GM23338 (cell line): ENCODE data around the gene UBXN4. TPM values are rescaled to one million over a fixed set of nuclear protein-coding genes. Genes with fewer than 3 reads are reported as not detected.

Experiments used
- EZH2phosphoT487 ChIP-seq: fragments of 200-600 bp; sonication (generic); IDR thresholded peaks from one replicate; pipeline ENCODE4 v1.8.1; 2018; ENCODE audit warnings: antibody characterized with exemption; ENCODE audit not compliant: unreplicated experiment
- STAT1 ChIP-seq: IDR thresholded peaks from one replicate; pipeline ENCODE4 v1.6.1; 2016; ENCODE audit warnings: antibody characterized with exemption; ENCODE audit not compliant: unreplicated experiment
- polyA plus RNA-seq: library from polyadenylated mRNA; unstranded; fragments of >200 nt; fragmentation: Nextera tagmentation; extraction: Ambion mirVana; gene quantifications from 2 replicates; pipeline ENCODE4 v1.2.1, GENCODE V29; 2016
- small RNA-seq: library from RNA; depleted of rRNA; stranded (forward); fragments of <200 nt; gene quantifications from one replicate; pipeline ENCODE3, GENCODE V24; 2014; ENCODE audit warnings: low replicate concordance
- total RNA-seq: library from RNA; depleted of rRNA; stranded (reverse); fragments of >200 nt; shearing (Covaris generic); gene quantifications from 2 replicates; pipeline ENCODE4 v1.2.3, GENCODE V29; 2014; rRNA removed
- TF ChIP-seq, protein P1 (sequence below): fragments of 250-450 bp; sonication (Bioruptor Pico); IDR thresholded peaks from 2 replicates; pipeline ENCODE4 v1.5.0; 2020; ENCODE audit warnings: mild to moderate bottlenecking, moderate library complexity
- TF ChIP-seq, protein P2 (sequence below): IDR thresholded peaks from 2 replicates; pipeline ENCODE4 v1.6.1; 2016; ENCODE audit warnings: antibody characterized with exemption

UBXN4 gene
- total and polyA plus RNA-seq, 2 experiments from 2014 or later = 57.6 to 226 TPM

DNA sequence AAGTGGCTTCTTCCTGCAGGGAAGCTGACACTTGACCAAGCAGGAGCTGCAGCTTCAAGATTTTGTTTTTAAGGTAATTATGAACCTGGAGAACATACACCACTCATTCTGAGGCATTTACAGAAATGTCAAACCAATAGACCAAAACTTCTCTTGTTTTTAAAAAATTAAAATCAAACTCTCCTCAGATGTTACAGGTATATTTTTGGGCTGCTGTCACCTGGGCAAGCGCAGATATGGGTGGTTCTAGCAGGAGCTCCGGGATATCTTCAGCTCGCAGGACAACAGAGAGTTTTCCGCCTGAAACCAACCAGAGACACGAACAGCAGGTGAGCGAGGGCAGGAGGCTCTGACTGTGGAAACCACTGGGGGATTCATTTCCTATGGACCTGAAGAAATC, 91.2 kb downstream of the UBXN4 start (continued):
- TF ChIP-seq, protein P1, sequence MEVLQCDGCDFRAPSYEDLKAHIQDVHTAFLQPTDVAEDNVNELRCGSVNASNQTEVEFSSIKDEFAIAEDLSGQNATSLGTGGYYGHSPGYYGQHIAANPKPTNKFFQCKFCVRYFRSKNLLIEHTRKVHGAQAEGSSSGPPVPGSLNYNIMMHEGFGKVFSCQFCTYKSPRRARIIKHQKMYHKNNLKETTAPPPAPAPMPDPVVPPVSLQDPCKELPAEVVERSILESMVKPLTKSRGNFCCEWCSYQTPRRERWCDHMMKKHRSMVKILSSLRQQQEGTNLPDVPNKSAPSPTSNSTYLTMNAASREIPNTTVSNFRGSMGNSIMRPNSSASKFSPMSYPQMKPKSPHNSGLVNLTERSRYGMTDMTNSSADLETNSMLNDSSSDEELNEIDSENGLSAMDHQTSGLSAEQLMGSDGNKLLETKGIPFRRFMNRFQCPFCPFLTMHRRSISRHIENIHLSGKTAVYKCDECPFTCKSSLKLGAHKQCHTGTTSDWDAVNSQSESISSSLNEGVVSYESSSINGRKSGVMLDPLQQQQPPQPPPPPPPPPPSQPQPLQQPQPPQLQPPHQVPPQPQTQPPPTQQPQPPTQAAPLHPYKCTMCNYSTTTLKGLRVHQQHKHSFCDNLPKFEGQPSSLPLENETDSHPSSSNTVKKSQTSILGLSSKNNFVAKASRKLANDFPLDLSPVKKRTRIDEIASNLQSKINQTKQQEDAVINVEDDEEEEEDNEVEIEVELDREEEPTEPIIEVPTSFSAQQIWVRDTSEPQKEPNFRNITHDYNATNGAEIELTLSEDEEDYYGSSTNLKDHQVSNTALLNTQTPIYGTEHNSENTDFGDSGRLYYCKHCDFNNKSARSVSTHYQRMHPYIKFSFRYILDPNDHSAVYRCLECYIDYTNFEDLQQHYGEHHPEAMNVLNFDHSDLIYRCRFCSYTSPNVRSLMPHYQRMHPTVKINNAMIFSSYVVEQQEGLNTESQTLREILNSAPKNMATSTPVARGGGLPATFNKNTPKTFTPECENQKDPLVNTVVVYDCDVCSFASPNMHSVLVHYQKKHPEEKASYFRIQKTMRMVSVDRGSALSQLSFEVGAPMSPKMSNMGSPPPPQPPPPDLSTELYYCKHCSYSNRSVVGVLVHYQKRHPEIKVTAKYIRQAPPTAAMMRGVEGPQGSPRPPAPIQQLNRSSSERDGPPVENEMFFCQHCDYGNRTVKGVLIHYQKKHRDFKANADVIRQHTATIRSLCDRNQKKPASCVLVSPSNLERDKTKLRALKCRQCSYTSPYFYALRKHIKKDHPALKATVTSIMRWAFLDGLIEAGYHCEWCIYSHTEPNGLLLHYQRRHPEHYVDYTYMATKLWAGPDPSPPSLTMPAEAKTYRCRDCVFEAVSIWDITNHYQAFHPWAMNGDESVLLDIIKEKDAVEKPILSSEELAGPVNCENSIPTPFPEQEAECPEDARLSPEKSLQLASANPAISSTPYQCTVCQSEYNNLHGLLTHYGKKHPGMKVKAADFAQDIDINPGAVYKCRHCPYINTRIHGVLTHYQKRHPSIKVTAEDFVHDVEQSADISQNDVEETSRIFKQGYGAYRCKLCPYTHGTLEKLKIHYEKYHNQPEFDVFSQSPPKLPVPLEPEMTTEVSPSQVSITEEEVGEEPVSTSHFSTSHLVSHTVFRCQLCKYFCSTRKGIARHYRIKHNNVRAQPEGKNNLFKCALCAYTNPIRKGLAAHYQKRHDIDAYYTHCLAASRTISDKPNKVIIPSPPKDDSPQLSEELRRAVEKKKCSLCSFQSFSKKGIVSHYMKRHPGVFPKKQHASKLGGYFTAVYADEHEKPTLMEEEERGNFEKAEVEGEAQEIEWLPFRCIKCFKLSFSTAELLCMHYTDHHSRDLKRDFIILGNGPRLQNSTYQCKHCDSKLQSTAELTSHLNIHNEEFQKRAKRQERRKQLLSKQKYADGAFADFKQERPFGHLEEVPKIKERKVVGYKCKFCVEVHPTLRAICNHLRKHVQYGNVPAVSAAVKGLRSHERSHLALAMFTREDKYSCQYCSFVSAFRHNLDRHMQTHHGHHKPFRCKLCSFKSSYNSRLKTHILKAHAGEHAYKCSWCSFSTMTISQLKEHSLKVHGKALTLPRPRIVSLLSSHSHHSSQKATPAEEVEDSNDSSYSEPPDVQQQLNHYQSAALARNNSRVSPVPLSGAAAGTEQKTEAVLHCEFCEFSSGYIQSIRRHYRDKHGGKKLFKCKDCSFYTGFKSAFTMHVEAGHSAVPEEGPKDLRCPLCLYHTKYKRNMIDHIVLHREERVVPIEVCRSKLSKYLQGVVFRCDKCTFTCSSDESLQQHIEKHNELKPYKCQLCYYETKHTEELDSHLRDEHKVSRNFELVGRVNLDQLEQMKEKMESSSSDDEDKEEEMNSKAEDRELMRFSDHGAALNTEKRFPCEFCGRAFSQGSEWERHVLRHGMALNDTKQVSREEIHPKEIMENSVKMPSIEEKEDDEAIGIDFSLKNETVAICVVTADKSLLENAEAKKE (CRISPR knock-in tag) = no peak
- TF ChIP-seq STAT1 (no peak), EZH2phosphoT487 (no peak)
- TF ChIP-seq, protein P2, sequence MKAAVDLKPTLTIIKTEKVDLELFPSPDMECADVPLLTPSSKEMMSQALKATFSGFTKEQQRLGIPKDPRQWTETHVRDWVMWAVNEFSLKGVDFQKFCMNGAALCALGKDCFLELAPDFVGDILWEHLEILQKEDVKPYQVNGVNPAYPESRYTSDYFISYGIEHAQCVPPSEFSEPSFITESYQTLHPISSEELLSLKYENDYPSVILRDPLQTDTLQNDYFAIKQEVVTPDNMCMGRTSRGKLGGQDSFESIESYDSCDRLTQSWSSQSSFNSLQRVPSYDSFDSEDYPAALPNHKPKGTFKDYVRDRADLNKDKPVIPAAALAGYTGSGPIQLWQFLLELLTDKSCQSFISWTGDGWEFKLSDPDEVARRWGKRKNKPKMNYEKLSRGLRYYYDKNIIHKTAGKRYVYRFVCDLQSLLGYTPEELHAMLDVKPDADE = no peak

Small RNA genes within 50 kb of the gene (small RNA-seq; reads per million reads assigned to genes)
- not detected for gene RF00019

Other genes starting within 250 kb of the UBXN4 start
- gene ZRANB3, start 210.6 kb upstream of the UBXN4 start, total RNA-seq = 15.2 and 16.8 TPM in 2 replicates
- gene ZRANB3, start 210.6 kb upstream of the UBXN4 start, polyA plus RNA-seq = 10.5 and 11.2 TPM in 2 replicates
- gene R3HDM1, start 210.4 kb upstream of the UBXN4 start, total RNA-seq = 63.1 and 65.2 TPM in 2 replicates
- 87.6 and 88.8 TPM in 2 replicates for gene R3HDM1, start 210.4 kb upstream of the UBXN4 start, polyA plus RNA-seq
- gene LCT, start 95.3 kb downstream of the UBXN4 start, total RNA-seq = not detected in 2 replicates
- gene LCT, start 95.3 kb downstream of the UBXN4 start, polyA plus RNA-seq = not detected in 2 replicates
- gene MCM6, start 134.6 kb downstream of the UBXN4 start, total RNA-seq = 133 and 139 TPM in 2 replicates
- gene MCM6, start 134.6 kb downstream of the UBXN4 start, polyA plus RNA-seq = 64.7 and 74.7 TPM in 2 replicates
- gene DARS1, start 243.8 kb downstream of the UBXN4 start, total RNA-seq = 115 and 145 TPM in 2 replicates
- 148 and 165 TPM in 2 replicates for gene DARS1, start 243.8 kb downstream of the UBXN4 start, polyA plus RNA-seq